A549 (cell line): ENCODE results near the gene EDNRA.

Source experiments
- CBX8 ChIP-seq: fragments of 200-600 bp; sonication (generic); IDR thresholded peaks from 2 replicates; pipeline ENCODE4 v1.6.1; 2016
- CEBPB ChIP-seq, 2 experiments: fragments of >200 bp in 1 of 2; sonication (Bioruptor Twin) in 1 of 2; formaldehyde crosslinking in 1 of 2; IDR thresholded peaks; 2 replicates each; pipeline ENCODE4 v1.6.1; 2012 to 2016
- CTCF ChIP-seq: fragments of >200 bp; sonication (Bioruptor Twin); formaldehyde crosslinking; IDR thresholded peaks from 3 replicates; pipeline ENCODE4 v1.5.1; 2016
- E2F6 ChIP-seq: IDR thresholded peaks from 2 replicates; pipeline ENCODE4 v1.6.1; 2012; ENCODE audit warnings: low read depth, borderline replicate concordance
- EP300 ChIP-seq, 2 experiments: fragments of >200 bp; sonication (Bioruptor Twin); formaldehyde crosslinking; IDR thresholded peaks; 2 replicates in 1 of 2; 3 replicates in 1 of 2; pipeline ENCODE4 v1.6.1; 2016 to 2017
- HDAC2 ChIP-seq: fragments of 200-600 bp; sonication (generic); IDR thresholded peaks from 2 replicates; pipeline ENCODE4 v1.6.1; 2016
- MAZ ChIP-seq: fragments of 150-350 bp; IDR thresholded peaks from 2 replicates; pipeline ENCODE4 v1.6.1; 2014; ENCODE audit warnings: antibody characterized with exemption, low read depth, low read length, borderline replicate concordance
- NPAS2 ChIP-seq: fragments of 250-450 bp; sonication (Bioruptor Pico); IDR thresholded peaks from 2 replicates; pipeline ENCODE4 v1.8.0; 2022; ENCODE audit warnings: mild to moderate bottlenecking, moderate library complexity, borderline replicate concordance
- PHF8 ChIP-seq: fragments of 200-600 bp; sonication (generic); IDR thresholded peaks from 2 replicates; pipeline ENCODE4 v1.6.1; 2016; ENCODE audit warnings: low read depth, mild to moderate bottlenecking, antibody characterized with exemption, moderate library complexity, borderline replicate concordance
- POLR2A ChIP-seq: IDR thresholded peaks from 2 replicates; pipeline ENCODE4 v1.6.1; 2012; ENCODE audit warnings: mild to moderate bottlenecking, low read length
- RAD21 ChIP-seq, 2 experiments: fragments of >200 bp in 1 of 2; sonication (Bioruptor Twin) in 1 of 2; formaldehyde crosslinking in 1 of 2; IDR thresholded peaks in 1 of 2; conservative IDR thresholded peaks in 1 of 2; 2 replicates in 1 of 2; 3 replicates in 1 of 2; pipeline ENCODE4 v1.6.1; 2012 to 2018; ENCODE audit warnings: inconsistent platforms in 1 of 2
- SMC3 ChIP-seq: fragments of >200 bp; sonication (Bioruptor Twin); formaldehyde crosslinking; IDR thresholded peaks from 3 replicates; pipeline ENCODE4 v1.6.1; 2018; ENCODE audit warnings: inconsistent platforms
- SREBF2 ChIP-seq: fragments of 450-650 bp; IDR thresholded peaks from 2 replicates; pipeline ENCODE4 v1.6.1; 2014; ENCODE audit warnings: mild to moderate bottlenecking, moderate library complexity
- TF ChIP-seq, protein P1 (sequence below): IDR thresholded peaks from 2 replicates; pipeline ENCODE4 v1.6.1; 2012

DNA sequence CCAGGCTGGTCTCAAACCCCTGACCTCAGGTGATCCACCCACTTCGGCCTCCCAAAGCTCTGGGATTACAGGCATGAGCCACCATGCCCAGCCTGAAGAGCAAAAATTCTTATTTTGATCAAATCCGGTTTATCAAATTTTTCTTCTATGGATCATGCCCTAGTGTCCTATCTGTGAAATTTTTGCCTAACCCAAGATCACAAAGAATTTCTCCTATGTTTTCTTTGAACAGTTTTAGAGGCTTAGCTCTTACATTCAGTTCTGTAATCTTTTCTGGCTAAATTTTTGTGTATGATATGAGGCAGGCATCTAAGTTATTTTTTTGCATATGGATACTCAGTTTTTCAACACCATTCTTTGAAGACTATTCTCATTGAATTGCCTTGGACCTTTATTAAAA, 27.4 kb downstream of the EDNRA start:
- no peak for TF ChIP-seq CEBPB (IDR thresholded peaks at IDR 0.05)
- no peak for TF ChIP-seq CTCF
- no peak for TF ChIP-seq CBX8
- no peak for TF ChIP-seq EP300 (IDR thresholded peaks at IDR 0.05)
- TF ChIP-seq MAZ: no peak
- TF ChIP-seq POLR2A: no peak
- TF ChIP-seq PHF8: no peak
- TF ChIP-seq HDAC2: no peak
- TF ChIP-seq SMC3: no peak
- no peak for TF ChIP-seq NPAS2
- TF ChIP-seq, protein P1, sequence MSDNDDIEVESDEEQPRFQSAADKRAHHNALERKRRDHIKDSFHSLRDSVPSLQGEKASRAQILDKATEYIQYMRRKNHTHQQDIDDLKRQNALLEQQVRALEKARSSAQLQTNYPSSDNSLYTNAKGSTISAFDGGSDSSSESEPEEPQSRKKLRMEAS: no peak
- TF ChIP-seq SREBF2: no peak
- TF ChIP-seq E2F6: no peak
- TF ChIP-seq RAD21 (conservative IDR thresholded peaks at IDR 0.05 in 1 of 2, IDR thresholded peaks at IDR 0.05 in 1 of 2): no peak
